Measurements from ENCODE around the gene ARHGDIB. TPM values are rescaled to one million over a fixed set of nuclear protein-coding genes. Genes with fewer than 3 reads are reported as not detected.

ARHGDIB gene
- total RNA-seq, 6 donors from 2014 or later: 169 to 307 (median 211) TPM

- Histone ChIP-seq H3K9me3 (no peaks in the 10 kb centered on the region), H3K36me3 (no peaks in the 10 kb centered on the region), H3K4me3 (no peak overlapping the region), H3K27me3 (no peaks in the 10 kb centered on the region), H3K27ac (peak overlapping the region; percentile 36 to 71 (median 65)), H3K4me1 (peaks cover 23 to 34% (median 29%) of the 10 kb centered on the region in 4 donors)
- no peak for DNase-seq
- no peak for ATAC-seq (ENCODE audit: low FRiP score in 2 of 2)
- TF ChIP-seq POLR2AphosphoS5 (IDR thresholded peaks at IDR 0.05): no peak
- TF ChIP-seq EP300 (IDR thresholded peaks at IDR 0.05): peak in 1 of 4 donors; percentile 9
- WGBS, 2 donors: 41 to 55% methylated on average over 8 of the region's 8 CpGs
These were observed 56.5 kb downstream of the ARHGDIB start for GRCh38 chr12:14904854-14905253.

- TF ChIP-seq EP300 (IDR thresholded peaks at IDR 0.05): no peak
- no peak for TF ChIP-seq POLR2AphosphoS5 (IDR thresholded peaks at IDR 0.05)
- no peak for TF ChIP-seq POLR2A (IDR thresholded peaks at IDR 0.05)
- no peak for TF ChIP-seq CTCF (IDR thresholded peaks at IDR 0.05)
- 62 to 71% methylated on average over 5 of the region's 5 CpGs for WGBS, 2 donors
- Histone ChIP-seq H3K9me3 (no peaks in the 10 kb centered on the region), H3K4me1 (peaks cover 23 to 34% (median 29%) of the 10 kb centered on the region in 4 donors), H3K27ac (peak overlapping the region in 3 of 4 donors; percentile 36 to 71 (median 70)), H3K4me3 (no peak overlapping the region), H3K27me3 (no peaks in the 10 kb centered on the region), H3K36me3 (no peaks in the 10 kb centered on the region)
- no peak for DNase-seq
- ATAC-seq (ENCODE audit: low FRiP score in 2 of 2): no peak
These were observed 57.9 kb downstream of the ARHGDIB start for GRCh38 chr12:14903386-14904098.

GRCh38 chr12:14902465-14902864 is 58.9 kb downstream of the ARHGDIB start:
- TF ChIP-seq EP300 (IDR thresholded peaks at IDR 0.05) (no peak), POLR2A (IDR thresholded peaks at IDR 0.05) (no peak)
- H3K4me3 ChIP-seq: no peak overlapping the region
- H3K36me3 ChIP-seq: no peaks in the 10 kb centered on the region
- peaks cover 23 to 34% (median 29%) of the 10 kb centered on the region in 4 donors for H3K4me1 ChIP-seq
- H3K9me3 ChIP-seq: no peaks in the 10 kb centered on the region
- H3K27ac ChIP-seq: peak overlapping the region in 2 of 4 donors; percentile 35 to 46
- DNase-seq (no peak), ATAC-seq (ENCODE audit: low FRiP score in 2 of 2) (peak in 1 of 2 donors; percentile 26)
- H3K27me3 ChIP-seq: no peaks in the 10 kb centered on the region
- 47 to 60% methylated on average over 2 of the region's 2 CpGs for WGBS, 2 donors

GRCh38 chr12:14901228-14901562 is 60.2 kb downstream of the ARHGDIB start:
- no peaks in the 10 kb centered on the region for H3K27me3 ChIP-seq
- H3K36me3 ChIP-seq: no peaks in the 10 kb centered on the region
- no peak for DNase-seq
- WGBS, 2 donors: 87 to 88% methylated on average over 1 of the region's 1 CpG
- peaks cover 23 to 31% (median 28%) of the 10 kb centered on the region in 4 donors for H3K4me1 ChIP-seq
- no peak overlapping the region for H3K4me3 ChIP-seq
- no peak for ATAC-seq (ENCODE audit: low FRiP score in 2 of 2)
- H3K27ac ChIP-seq: no peak overlapping the region
- TF ChIP-seq POLR2A (IDR thresholded peaks at IDR 0.05) (no peak), EP300 (IDR thresholded peaks at IDR 0.05) (no peak), POLR2AphosphoS5 (IDR thresholded peaks at IDR 0.05) (no peak)
- no peaks in the 10 kb centered on the region for H3K9me3 ChIP-seq

GRCh38 chr12:14900521-14901227 is 60.7 kb downstream of the ARHGDIB start:
- Histone ChIP-seq H3K27ac (no peak overlapping the region), H3K36me3 (no peaks in the 10 kb centered on the region), H3K4me1 (peaks cover 20 to 26% (median 23%) of the 10 kb centered on the region in 4 donors), H3K9me3 (no peaks in the 10 kb centered on the region), H3K27me3 (no peaks in the 10 kb centered on the region), H3K4me3 (no peak overlapping the region)
- ATAC-seq (ENCODE audit: low FRiP score in 2 of 2) (no peak), DNase-seq (no peak)
- WGBS, 2 donors: 89 to 94% methylated on average over 5 of the region's 5 CpGs
- no peak for TF ChIP-seq CTCF (IDR thresholded peaks at IDR 0.05)
- TF ChIP-seq EP300 (IDR thresholded peaks at IDR 0.05): no peak
- TF ChIP-seq POLR2AphosphoS5 (IDR thresholded peaks at IDR 0.05): no peak

- no peak overlapping the region for H3K4me3 ChIP-seq
- ATAC-seq (ENCODE audit: low FRiP score in 2 of 2): peak in 1 of 2 donors; percentile 32
- H3K27me3 ChIP-seq: no peaks in the 10 kb centered on the region
- 74 to 86% methylated on average over 7 of the region's 7 CpGs for WGBS, 2 donors
- peaks cover 0 to 2% (median 0%) of the 10 kb centered on the region in 4 donors for H3K4me1 ChIP-seq
- TF ChIP-seq POLR2A (IDR thresholded peaks at IDR 0.05) (no peak), POLR2AphosphoS5 (IDR thresholded peaks at IDR 0.05) (no peak), EP300 (IDR thresholded peaks at IDR 0.05) (no peak), CTCF (IDR thresholded peaks at IDR 0.05) (no peak)
- H3K27ac ChIP-seq: no peak overlapping the region
- no peaks in the 10 kb centered on the region for H3K9me3 ChIP-seq
- no peak for DNase-seq
- H3K36me3 ChIP-seq: no peaks in the 10 kb centered on the region
These were observed 64.8 kb downstream of the ARHGDIB start for GRCh38 chr12:14896521-14897169.
